HG03432 (cell line): ENCODE data around the gene CCDC27.
"Not testable (repeated sequence)": the region's sequence is repeated elsewhere in the genome, so short reads cannot be mapped to it uniquely, and the experiment has no call there.

ENCODE experiments used
- ATAC-seq: cut with Tn5 transposase; IDR thresholded peaks from one replicate; pipeline ENCODE4 v1.9.1; 2021; ENCODE audit warnings: mild to moderate bottlenecking, moderate library complexity; ENCODE audit not compliant: unreplicated experiment

The CCDC27 gene

DNA sequence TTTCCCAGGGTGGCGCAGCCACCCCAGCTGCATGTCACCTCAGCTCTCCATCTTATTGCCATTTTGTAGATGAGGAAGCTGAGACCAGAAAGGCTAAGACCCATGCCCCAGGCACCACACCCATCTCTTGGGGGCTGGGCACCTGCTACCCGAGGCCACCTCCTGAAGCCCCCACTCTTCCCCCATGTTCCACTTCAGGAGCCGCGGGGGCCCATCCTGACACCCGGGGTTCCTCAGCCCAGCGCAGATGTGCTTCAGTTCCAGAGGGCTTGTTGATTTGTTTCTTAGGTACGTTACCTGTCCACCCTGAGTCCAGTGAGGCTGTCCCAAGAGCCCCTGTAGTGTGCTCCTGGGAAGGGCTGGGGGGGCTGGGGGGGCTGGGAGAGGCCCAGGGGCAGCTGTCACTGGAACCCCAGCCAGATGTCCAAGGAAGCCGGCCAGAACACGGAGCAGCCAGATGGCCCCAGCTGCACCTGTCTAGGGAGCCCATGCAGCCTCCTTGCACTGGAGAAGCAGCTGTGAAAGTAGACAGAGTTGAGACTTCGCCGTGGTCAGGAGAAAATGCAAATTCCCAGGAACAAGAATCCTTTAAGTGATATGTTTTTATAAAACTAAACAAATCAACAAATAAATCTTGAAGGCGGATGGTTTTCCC is 17.1 kb upstream of the CCDC27 start:
- no peak for ATAC-seq

DNA sequence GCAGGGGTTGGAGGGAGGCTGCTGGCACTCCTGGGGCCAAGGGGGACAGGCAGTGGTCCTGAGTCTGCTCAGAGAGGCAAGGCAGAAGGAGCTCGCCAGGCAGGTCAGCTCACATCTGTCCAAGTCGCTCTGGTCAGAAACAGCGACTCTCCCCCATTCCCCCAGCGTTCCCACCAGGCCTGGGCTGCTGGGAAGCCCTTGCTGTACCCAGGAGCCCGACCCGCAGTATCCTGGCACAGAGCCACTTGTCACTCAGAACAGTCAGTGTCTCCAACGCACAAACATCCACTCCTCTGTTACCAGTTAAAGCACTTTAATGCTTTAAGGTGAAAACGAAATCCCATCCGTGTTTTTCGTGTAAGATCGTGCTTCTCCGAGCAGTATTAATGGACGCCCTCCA is 16.6 kb upstream of the CCDC27 start:
- no peak for ATAC-seq

DNA sequence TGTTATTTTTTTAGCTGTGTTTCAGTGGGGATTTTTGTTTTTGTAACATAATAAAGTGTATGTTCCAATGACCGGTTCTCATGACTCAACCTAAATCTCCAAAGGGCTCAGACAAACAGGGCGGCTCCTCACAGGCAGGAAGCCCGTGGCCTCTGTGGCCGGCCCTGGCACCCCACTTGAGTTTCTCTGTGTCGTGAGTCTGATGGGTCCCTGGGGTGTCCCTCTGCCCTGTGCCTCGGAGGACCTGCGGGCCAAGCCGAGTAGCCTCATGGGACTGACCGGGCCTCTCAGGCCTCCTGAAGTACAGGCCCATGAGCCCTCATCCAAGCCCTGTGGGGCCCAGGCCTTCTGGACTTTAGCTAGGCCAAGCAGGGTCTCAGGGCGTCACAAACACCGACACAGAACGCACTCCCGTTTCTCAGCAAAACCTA is 16.1 kb upstream of the CCDC27 start:
- no peak for ATAC-seq

DNA sequence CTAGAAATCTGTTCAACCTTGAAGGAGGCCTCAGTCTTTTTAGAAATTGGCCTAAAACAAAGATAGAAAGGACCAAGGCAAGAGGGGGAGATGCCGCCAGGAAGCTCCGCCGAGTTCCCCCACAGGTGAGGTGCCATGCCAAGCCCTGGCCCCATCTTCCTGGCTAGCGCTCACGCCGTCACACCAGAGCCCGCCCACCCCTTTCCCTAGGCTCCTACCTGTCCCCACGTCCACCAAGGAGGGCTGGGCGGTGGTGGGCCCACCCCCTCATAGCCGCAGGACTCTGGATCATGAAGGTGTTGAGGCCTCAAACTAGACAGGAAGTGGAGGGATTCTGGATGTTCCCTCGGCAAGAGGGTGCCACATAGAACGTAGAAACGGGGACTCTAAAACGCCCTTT is 15.5 kb upstream of the CCDC27 start:
- no peak for ATAC-seq

DNA sequence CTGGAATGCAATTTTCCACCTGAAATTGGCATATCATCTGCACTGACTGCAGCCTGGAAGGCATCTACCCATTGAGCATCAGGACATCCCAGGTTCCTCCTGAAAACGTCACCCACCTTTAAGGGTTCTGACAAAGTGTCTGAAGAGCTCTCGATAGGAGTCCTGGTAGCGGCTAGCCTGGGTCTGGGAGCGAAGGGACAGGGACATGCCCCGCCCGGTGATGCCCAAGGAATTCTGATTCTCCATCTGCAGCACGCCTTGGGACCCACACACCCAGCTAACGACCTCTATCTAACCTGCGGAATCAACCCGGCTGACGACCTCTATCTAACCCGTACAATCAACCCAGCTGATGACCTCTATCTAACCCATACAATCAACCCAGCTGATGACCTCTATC is 13.3 kb upstream of the CCDC27 start:
- no peak for ATAC-seq

DNA sequence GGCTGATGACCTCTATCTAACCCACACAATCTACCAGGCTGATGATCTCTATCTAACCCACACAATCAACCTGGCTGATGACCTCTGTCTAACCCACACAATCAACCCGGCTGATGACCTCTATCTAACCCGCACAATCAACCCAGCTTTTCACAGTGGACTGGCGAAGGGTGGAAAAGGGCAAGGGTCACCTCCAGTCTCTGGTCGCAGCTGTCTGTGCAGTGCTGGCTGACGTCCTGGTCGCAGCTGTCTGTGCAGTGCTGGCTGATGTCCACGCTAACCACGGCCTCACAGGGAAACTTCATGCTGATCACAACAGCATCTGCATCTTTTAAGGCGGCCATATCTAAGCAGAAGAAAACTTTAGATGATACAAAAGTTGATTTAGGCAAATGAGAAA is 12.2 kb upstream of the CCDC27 start:
- ATAC-seq, result no peak

DNA sequence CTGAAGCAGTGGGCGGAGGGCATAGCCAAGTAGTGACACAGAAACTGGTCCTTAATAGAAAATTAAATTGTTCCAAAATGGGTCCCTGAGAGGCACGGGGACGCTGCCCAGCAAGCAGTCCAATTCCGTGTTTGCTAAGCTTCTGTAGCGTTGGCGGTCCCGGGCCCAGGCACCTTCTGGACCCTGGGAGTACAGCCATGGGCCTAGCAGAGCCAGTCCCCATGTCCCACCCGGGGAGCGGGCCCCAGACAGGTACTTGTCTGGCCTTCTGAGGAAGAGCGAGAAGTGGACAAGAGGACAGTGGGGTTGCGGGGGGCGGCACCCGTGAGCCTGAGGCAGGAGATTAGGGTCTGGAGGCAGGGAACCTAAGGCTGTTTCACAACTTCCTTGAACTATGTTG is 11.5 kb upstream of the CCDC27 start:
- ATAC-seq, result no peak

DNA sequence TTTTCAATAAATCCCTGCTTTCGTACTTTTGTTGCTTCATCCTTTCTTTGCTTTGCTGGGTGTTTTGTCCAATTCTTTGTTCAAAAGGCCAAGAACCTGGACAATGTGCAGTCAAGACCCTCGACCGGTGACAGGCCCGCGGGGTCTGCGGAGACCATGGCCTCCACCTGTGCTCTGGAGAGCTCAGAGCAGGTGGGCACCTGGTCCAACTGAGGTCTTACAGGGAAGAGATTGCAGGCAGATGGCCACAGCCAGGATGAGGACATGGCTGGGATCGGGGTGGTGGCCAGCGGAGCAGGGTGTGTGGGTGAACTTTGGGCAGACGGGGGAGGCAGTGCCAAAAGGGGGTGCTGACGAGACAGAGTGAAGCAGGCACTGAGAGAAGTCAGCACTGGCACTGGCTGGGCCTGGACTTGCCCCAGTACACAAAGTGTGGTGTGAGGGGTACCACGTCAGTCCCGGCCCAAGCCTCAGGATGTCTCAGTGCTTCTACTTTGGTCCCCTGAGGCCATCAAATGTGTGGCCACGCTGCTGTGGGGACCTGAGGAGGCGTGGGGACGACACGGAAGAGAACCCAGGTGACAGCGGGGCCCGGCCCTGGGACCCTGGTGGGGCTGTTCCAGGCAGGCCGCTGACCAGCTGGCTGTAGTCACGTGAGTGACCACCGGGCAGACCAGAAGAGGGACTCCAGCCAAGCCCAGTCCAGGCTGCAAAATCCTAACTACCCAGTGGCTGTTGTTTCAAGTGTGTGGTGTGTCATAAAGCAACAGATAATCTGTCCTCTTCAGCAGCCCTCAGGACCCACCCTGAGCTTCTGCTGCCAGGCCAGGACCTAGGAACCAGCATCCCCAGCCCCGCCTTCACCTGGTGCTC is 10.4 kb upstream of the CCDC27 start:
- ATAC-seq, result no peak

DNA sequence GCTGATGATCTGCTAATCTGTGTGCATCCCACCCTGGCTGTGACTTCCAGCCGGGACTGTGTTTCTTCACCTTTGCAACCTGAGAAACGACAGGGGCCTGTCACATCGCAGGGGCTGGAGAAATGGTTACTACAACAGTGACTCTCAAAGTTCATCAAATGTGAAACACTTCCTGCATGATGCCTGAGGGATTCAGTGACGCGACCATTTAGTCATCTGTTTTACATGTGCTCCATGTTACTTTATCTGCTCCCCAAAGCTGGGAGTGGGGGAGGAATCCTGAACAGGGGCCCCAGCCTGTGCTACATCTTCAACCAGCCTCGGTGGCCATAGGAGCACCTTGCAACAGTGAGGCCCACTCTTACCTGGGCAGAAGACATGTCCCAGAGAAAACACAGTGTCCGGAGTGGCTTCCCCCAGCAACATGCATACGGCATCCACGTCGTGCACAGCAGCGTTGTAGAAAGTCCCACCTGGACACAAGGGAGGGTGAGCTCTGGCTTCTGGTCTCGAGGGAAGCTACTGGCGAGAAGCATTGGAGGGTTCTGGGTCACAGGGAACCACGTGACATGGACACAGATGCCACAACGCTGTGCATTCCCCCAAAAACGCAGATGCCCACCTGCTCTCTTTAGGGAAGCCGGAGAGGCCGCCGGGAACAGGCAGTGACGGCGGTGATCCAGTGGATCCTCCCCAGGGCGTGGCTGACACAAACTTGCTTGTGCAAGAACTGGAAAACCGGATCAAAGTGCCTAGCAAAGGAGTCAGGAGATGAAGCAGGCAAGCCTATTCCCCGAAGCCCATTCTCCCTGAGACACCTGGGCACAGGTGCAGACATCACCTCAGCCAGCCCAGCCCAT is 9.6 kb upstream of the CCDC27 start:
- ATAC-seq, result no peak

DNA sequence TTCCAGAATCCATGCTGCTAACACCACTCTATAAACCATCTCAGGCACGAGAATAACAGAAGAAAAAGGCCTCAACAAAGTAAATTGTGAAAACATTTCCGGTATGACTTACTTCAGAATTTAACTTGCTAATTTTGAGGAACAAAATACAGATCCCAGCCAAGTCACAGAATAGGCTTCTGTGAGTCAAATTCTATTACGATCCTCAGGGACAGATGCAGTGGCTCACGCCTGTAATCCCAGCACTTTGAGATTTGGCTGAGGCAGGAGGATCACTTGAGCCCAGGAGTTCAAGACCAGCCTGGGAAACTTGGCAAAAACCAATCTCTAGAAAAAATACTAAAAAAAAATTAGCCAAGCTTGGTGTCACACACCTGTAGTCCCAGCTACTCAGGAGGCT is 8.8 kb upstream of the CCDC27 start:
- no peak for ATAC-seq

DNA sequence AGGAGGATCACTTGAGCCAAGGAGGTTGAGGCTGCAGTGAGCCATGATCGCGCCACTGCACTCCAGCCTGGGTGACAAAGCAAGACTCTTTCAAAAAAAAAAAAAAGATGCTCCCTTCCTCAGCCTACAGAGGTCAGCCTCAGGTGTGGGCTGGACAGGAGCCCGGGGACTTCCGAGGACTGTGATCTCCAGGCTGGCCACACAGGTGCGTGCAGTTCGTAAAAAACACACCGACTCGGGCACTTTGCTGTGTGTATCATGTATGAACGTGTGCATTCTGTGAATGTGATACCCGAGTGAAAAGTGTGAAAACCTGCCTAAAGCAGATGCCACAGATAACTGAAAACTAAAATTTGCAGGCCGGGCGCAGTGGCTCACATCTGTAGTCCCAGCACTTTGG is 8.4 kb upstream of the CCDC27 start:
- ATAC-seq, result no peak

DNA sequence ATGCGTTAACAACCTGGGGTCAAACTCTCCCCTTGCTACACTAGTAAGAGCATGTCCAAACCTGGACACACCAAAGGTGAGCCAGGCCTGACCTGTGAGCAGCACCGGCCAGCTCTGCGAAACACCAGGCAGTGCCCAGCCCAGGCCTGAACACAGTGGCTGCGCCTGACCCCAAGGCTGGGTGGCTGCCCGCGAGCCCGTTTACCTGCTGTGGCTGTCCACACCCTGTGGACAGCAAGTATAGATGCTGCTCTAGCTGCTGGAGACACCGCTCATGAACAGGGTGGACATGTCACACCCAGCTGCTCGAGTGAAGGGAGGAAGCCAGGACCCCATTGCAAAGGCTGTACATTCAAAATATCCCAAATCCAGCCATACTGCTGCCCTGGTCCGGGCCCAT is 7.6 kb upstream of the CCDC27 start:
- no peak for ATAC-seq

DNA sequence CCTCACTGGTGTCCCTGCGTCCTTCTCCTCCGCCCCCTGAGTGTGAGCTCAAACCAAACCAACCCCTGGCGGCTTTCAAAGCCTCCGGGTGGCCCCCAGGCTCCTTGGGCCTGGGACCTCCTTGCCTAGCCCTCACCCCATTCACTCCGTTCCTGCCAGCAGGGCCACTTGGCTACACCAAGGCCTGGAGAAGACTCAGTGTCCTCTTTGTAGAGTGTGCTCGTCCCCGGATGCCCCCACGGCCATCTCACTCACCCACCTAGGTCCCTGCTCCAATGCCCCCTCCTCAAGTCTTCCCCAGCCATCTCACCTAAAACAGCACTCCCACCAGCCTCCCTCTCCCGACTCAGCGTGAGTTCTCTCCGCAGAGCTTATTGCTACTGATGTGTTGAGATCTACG is 7.2 kb upstream of the CCDC27 start:
- ATAC-seq, result no peak

DNA sequence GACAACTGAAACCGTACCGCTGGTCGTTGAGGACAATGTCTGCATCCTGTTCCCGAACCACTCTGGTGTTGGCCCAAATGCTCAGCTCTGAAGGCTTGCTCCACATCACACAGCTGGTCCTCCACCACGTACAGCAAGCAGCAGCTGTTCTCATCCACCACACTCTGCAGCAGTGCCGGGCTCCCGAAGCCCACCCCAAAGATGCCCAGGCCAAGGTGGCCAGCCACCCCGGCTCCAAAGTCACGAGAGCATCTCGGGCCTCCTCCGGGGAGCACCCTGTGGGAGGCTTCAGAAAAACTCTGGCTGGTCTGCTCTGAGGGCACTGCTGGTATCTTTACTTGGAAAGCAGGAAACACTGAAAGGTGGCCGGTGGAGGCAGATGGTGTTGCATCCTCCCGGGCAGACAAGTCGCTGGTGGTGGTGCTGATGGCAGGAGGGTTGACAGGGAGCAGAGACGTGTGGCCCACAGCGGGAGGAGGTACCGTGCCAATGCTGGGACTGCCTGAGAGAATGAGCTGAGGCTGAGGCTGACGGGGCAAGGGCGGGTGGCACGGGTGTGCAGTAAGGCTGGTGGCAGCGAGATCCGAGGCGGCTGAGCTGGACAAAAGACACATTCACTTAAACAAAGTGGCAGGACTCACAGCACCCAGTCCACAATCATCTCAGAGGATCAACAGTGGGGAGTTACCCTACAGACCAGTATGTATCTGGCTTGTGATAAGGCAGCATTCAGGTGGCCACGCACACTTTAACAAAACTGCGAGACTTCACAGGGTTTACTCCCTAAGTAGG is 6.5 kb upstream of the CCDC27 start:
- ATAC-seq, result no peak

DNA sequence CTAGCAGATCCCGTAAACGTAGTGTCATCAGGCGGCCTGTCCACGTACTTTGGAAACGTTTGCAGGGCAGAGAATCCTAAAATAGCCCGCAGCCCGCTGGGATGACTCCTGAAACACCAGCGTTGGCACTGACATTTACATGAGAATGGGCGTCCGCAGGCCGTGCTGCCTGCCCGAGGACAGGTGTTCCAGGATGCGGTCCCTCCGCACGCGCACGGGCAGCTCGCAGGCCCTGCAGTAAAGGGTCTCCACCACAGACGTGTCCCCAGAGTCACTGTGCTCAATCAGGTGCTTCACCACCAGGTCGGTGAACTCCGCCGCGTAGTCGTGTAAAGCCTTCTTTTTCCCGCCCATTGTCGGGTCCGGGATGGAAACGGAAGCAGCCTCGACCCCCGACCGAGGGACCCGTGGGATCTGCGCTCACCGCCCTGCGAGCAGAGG is 5.8 kb upstream of the CCDC27 start:
- ATAC-seq, result peak; percentile 18

DNA sequence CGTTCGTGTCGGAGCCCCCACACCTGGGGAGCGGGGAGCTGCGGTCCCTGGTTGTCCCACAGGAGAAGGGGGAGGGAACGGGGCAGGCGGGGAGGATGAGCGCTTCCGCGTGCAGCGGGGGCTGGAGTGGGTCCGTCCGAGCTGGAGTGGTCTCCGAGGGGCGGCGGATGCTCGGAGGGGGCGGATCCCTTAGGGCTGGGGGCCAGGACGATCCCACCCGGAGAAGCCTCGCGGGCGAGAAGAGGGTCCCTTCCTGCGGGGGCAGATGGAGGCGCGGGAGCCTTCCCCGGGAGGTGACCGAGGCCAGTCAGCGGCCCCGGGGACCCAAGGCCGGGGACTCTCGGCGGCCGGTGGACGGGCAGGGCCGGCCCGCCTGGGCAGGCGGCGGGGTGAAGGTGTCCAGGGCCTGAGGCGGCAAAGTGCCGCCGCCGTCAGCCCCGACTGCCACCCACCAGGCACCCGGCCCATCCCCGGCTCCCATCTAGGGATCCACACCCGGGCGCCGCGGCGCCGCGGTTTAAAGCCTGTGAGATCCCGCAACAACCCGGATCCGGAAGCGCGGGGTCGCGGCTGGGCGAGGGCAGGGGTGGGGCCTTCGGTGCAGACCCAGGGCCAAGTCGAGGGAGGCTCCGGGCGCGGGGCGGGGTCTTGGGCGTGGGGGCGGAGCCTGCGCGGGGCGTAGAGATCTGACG is 5.3 kb upstream of the CCDC27 start:
- ATAC-seq, result peak; percentile 90

DNA sequence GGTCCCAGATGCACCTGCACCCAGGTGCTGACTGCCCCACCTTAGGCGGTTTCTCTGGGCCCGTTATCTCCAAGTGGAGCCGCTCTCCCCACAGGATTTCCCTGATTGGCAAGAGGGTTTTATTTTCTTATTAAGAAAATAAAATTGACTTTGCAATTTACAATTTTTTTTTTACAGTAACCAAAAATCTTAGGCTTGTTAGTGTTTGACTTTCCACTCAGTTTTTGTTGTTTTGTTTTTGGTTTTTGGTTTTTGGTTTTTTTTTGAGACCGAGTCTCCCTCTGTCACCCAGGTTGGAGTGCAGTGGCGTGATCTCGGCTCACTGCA is 4.8 kb upstream of the CCDC27 start:
- ATAC-seq, result no peak

DNA sequence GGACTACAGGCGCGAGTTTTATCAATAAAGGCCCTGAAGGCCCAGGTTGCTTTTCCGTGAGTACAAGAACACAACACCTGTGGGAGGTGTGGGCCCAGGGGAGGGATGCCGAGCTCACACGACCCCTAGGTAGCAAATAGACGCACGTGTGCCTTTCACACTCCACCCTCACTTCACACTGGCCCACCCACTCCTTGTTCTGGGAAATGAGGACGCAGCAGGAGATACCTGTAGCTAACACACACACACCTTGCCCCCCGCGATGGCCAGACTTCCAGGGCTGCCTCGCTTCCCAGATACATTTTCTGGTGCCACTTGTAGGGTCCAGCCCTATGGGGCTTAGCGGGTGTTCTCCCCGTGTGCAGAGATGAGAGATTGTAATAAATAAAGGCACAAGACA is 4.3 kb upstream of the CCDC27 start:
- ATAC-seq, result no peak

DNA sequence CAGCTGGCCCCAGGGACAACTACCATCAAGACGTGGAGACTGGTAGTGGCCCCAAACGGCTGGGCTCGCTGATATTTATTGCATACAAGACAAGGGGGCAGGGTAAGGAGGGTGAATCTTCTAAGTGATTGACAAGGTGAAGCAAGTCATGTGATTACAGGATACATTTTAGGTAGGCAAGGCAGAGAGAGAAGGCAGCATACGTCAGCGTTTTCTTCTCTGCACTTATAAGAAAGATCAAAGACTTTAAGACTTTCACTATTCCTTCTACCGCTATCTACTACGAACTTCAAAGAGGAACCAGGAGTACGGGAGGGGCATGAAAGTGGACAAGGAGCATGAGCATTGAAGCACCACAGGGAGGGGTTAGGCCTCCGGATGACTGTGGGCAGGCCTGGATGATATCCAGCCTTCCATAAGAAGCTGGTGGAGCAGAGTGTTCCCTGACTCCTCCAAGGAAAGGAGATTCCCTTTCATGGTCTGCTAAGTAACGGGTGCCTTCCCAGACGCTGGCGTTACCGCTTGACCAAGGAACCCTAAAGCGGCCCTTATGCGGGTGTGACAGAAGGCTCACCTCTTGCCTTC is 3.8 kb upstream of the CCDC27 start:
- ATAC-seq, result not testable (repeated sequence)

DNA sequence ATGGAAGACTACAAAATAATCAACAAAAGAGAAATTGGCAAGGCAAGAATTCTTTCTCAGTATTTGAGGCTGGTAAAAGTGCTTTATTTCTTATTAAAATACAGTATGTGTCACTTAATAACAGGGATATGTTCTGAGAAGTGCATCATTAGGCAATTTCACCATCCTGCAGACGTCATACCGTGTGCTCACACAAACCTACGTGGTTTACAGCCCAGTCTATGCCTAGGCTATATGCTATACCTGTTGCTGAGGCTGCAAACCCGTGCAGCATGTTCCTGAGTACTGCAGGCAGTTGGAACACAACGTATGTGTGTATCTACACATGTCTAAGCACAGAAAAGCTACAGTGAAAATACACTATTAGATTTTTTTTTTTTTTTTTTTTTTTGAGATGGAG is 2.7 kb upstream of the CCDC27 start:
- ATAC-seq, result no peak
